Measurements from ENCODE around the gene PCDHGA12. TPM values are rescaled to one million over a fixed set of nuclear protein-coding genes. Genes with fewer than 3 reads are reported as not detected.
"Not testable (repeated sequence)": the region's sequence is repeated elsewhere in the genome, so short reads cannot be mapped to it uniquely, and the experiment has no call there.

Gene PCDHGA12
- total and polyA plus RNA-seq, 9 donors: 2.0 to 10.4 (median 7.5) TPM

DNA sequence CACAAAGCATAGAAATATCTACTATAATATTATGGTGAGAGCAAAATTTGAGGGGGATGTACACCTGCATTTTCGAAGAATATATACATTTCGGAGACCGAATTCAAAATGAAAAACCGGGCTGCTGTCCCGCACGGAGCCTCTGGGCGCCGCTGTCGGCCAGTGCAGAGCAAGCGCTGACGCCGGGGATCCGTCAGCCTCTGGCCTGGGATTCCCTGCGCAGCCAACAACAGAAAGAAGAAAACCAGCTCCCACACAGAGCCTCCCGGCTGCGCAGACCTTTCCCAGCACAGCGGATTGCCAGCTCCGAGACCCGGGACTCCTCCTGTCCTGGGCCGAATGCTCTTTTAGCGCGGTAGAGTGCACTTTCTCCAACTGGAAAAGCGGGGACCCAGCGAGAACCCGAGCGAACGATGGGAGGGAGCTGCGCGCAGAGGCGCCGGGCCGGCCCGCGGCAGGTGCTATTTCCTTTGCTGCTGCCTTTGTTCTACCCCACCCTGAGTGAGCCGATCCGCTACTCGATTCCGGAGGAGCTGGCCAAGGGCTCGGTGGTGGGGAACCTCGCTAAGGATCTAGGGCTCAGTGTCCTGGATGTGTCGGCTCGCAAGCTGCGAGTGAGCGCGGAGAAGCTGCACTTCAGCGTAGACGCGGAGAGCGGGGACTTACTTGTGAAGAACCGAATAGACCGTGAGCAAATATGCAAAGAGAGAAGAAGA, 22.4 kb upstream of the PCDHGA12 start, which contains the start of gene PCDHGB6:
PCDHGB6 (plus strand) TSS at position 232 of the 716 bp plus-strand sequence; CDS start at position 414, 182 bp downstream.
- peak; percentile 34 to 62 (median 55) for DNase-seq
- Histone ChIP-seq H3K4me3 (peak within 1 kb of the TSS; percentile 29), H3K27ac (peak within 1 kb of the TSS in 1 of 2 donors; percentile 16), H3K9me3 (peaks cover 11 to 56% of the 10 kb centered on the region in 2 donors)
- not testable (repeated sequence) for H3K36me3 ChIP-seq; H3K4me1 ChIP-seq (ENCODE audit: insufficient read depth); H3K27me3 ChIP-seq
- intact Hi-C loops (cut with DNase I): loop anchor here in 1 of 4 donors (10.0 kb wide), 1 partner anchor 147 kb away; no protein-coding TSS in a partner anchor
- TF ChIP-seq, protein P1, sequence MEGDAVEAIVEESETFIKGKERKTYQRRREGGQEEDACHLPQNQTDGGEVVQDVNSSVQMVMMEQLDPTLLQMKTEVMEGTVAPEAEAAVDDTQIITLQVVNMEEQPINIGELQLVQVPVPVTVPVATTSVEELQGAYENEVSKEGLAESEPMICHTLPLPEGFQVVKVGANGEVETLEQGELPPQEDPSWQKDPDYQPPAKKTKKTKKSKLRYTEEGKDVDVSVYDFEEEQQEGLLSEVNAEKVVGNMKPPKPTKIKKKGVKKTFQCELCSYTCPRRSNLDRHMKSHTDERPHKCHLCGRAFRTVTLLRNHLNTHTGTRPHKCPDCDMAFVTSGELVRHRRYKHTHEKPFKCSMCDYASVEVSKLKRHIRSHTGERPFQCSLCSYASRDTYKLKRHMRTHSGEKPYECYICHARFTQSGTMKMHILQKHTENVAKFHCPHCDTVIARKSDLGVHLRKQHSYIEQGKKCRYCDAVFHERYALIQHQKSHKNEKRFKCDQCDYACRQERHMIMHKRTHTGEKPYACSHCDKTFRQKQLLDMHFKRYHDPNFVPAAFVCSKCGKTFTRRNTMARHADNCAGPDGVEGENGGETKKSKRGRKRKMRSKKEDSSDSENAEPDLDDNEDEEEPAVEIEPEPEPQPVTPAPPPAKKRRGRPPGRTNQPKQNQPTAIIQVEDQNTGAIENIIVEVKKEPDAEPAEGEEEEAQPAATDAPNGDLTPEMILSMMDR (IDR thresholded peaks at IDR 0.05): peak in 2 of 3 donors; percentile 33 to 47
- 6 to 12% (median 11%) methylated on average over 50 to 51 of the region's 51 CpGs for WGBS, 3 donors

DNA sequence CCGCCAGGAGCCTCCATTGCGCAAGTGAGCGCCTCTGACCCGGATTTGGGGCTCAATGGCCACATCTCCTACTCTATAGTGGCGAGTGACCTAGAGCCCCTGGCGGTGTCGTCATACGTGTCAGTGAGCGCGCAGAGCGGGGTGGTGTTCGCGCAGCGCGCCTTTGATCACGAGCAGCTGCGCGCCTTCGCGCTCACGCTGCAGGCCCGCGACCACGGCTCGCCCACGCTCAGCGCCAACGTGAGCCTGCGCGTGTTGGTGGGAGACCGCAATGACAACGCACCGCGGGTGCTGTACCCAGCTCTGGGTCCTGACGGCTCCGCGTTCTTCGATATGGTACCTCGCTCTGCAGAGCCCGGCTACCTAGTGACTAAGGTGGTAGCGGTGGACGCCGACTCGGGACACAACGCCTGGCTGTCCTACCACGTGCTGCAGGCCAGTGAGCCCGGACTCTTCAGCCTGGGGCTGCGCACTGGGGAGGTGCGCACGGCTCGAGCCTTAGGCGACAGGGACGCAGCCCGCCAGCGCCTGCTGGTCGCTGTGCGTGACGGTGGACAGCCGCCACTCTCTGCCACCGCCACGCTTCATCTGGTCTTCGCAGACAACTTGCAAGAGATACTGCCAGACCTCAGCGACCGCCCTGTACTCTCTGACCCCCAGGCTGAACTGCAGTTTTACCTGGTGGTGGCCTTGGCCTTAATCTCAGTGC, 20.6 kb upstream of the PCDHGA12 start:
- 18 to 27% (median 19%) methylated on average over 63 to 64 of the region's 64 CpGs for WGBS, 3 donors
- H3K9me3 ChIP-seq: peaks cover 14 to 55% of the 10 kb centered on the region in 2 donors
- DNase-seq: no peak
- H3K36me3 ChIP-seq: peaks cover 4% of the 10 kb centered on the region
- intact Hi-C loops (cut with DNase I): loop anchor here in 1 of 4 donors (10.0 kb wide), 2 partner anchors 115 to 145 kb away; no protein-coding TSS in a partner anchor
- no peaks in the 10 kb centered on the region for H3K27me3 ChIP-seq
- H3K27ac ChIP-seq: no peak overlapping the region
- H3K4me3 ChIP-seq: no peak overlapping the region
- peaks cover 2% of the 10 kb centered on the region for H3K4me1 ChIP-seq (ENCODE audit: insufficient read depth)
- TF ChIP-seq EP300 (IDR thresholded peaks at IDR 0.05) (no peak), POLR2A (IDR thresholded peaks at IDR 0.05) (no peak)
- TF ChIP-seq, protein P1 (IDR thresholded peaks at IDR 0.05): no peak

DNA sequence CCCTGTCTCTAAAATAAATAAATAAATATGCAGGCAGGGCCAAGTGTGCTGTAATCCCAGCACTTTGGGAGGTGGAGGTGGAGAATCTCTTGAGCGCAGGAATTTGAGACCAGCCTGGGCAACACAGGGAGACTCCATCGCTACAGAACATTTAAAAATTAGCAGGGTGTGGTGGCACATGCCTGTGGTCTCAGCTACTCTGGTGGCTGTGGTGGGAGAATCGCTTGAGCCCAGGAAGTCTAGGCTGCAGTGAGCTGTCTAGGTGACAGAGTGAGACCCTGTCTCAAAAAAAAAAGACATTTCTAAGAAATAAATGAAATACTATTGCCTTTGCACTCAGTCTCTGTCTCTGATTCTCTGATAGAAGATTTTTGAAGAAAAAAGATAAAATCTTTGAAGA, 18.7 kb upstream of the PCDHGA12 start:
- Histone ChIP-seq H3K9me3 (peaks cover 14 to 53% of the 10 kb centered on the region in 2 donors), H3K4me3 (no peak overlapping the region), H3K27me3 (no peaks in the 10 kb centered on the region), H3K27ac (no peak overlapping the region), H3K4me1 (ENCODE audit: insufficient read depth) (peaks cover 2% of the 10 kb centered on the region), H3K36me3 (peaks cover 4% of the 10 kb centered on the region)
- WGBS, 3 donors: 52 to 72% (median 58%) methylated on average over 3 of the region's 3 CpGs
- intact Hi-C loops (cut with DNase I): loop anchor here in 1 of 4 donors (10.0 kb wide), 1 partner anchor 113 kb away; no protein-coding TSS in a partner anchor
- no peak for DNase-seq
- TF ChIP-seq POLR2A (IDR thresholded peaks at IDR 0.05) (no peak), EP300 (IDR thresholded peaks at IDR 0.05) (no peak)
- TF ChIP-seq, protein P1 (IDR thresholded peaks at IDR 0.05): no peak

DNA sequence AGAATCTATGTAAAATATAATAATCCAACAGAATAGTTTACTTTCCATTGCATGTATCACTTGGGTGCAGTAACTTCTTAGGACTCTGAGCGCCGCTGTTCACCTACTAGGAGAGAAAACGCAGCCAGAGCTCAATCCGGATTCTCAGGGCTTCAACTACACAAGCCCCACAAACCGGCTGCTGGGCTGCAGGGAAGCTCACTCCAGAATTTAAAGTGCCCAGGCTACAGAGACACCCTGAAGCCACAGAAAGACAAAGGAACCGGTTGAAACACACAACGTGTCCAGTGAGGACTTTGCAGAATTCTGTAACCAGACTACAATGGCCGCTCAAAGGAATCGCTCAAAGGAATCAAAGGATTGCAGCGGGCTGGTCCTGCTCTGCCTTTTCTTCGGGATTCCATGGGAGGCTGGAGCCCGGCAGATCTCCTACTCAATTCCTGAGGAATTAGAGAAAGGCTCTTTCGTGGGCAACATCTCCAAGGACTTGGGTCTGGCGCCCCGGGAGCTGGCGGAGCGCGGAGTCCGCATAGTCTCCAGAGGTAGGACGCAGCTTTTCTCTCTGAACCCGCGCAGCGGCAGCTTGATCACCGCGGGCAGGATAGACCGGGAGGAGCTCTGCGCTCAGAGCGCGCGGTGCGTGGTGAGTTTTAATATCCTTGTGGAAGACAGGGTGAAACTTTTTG, 17.3 kb upstream of the PCDHGA12 start, which contains the start of gene PCDHGA10:
PCDHGA10 (plus strand) TSS at position 134 of the 686 bp plus-strand sequence; CDS start at position 323, 189 bp downstream.
- H3K27me3 ChIP-seq: no peaks in the 10 kb centered on the region
- 14 to 21% (median 15%) methylated on average over 31 of the region's 31 CpGs for WGBS, 3 donors
- peak within 1 kb of the TSS; percentile 16 for H3K4me3 ChIP-seq
- DNase-seq: peak in 1 of 5 donors; percentile 14
- intact Hi-C loops (cut with DNase I): loop anchor here in 1 of 4 donors (10.0 kb wide), 1 partner anchor 112 kb away; no protein-coding TSS in a partner anchor
- peaks cover 4% of the 10 kb centered on the region for H3K36me3 ChIP-seq
- H3K4me1 ChIP-seq (ENCODE audit: insufficient read depth): peaks cover 2% of the 10 kb centered on the region
- peaks cover 14 to 53% of the 10 kb centered on the region in 2 donors for H3K9me3 ChIP-seq
- no peak for TF ChIP-seq POLR2A (IDR thresholded peaks at IDR 0.05)
- TF ChIP-seq EP300 (IDR thresholded peaks at IDR 0.05): no peak
- TF ChIP-seq, protein P1 (IDR thresholded peaks at IDR 0.05): no peak
- H3K27ac ChIP-seq: no peak within 1 kb of the TSS
